Measurements from ENCODE around the gene FBN3.

FBN3 gene

GRCh38 chr19:8097681-8098567, 51.5 kb downstream of the FBN3 start:
- TF ChIP-seq TCF12 (IDR thresholded peaks at IDR 0.05; ENCODE audit: low read depth) (no peak), USF1 (IDR thresholded peaks at IDR 0.05) (no peak), TEAD4 (IDR thresholded peaks at IDR 0.05) (no peak), MAX (IDR thresholded peaks at IDR 0.05) (no peak), CREB1 (IDR thresholded peaks at IDR 0.05; ENCODE audit: low read depth) (no peak), CEBPB (IDR thresholded peaks at IDR 0.05) (no peak), EGR1 (IDR thresholded peaks at IDR 0.05) (no peak), RAD21 (IDR thresholded peaks at IDR 0.05; ENCODE audit: low read depth) (no peak), TAF1 (IDR thresholded peaks at IDR 0.05; ENCODE audit: low read depth) (no peak), REST (IDR thresholded peaks at IDR 0.05; ENCODE audit: low read depth) (no peak), YY1 (IDR thresholded peaks at IDR 0.05; ENCODE audit: low read depth) (no peak), ZBTB7A (IDR thresholded peaks at IDR 0.05; ENCODE audit: low read depth) (no peak), EP300 (IDR thresholded peaks at IDR 0.05; ENCODE audit: borderline replicate concordance) (no peak), NFIC (IDR thresholded peaks at IDR 0.05) (no peak), FOXM1 (IDR thresholded peaks at IDR 0.05; ENCODE audit: borderline replicate concordance, low read depth) (no peak)

- TF ChIP-seq REST (IDR thresholded peaks at IDR 0.05; ENCODE audit: low read depth) (no peak), RAD21 (IDR thresholded peaks at IDR 0.05; ENCODE audit: low read depth) (no peak), CREB1 (IDR thresholded peaks at IDR 0.05; ENCODE audit: low read depth) (no peak), CEBPB (IDR thresholded peaks at IDR 0.05) (no peak), TEAD4 (IDR thresholded peaks at IDR 0.05) (no peak), TAF1 (IDR thresholded peaks at IDR 0.05; ENCODE audit: low read depth) (no peak), EP300 (IDR thresholded peaks at IDR 0.05; ENCODE audit: borderline replicate concordance) (no peak), NFIC (IDR thresholded peaks at IDR 0.05) (no peak), MAX (IDR thresholded peaks at IDR 0.05) (no peak), FOXM1 (IDR thresholded peaks at IDR 0.05; ENCODE audit: borderline replicate concordance, low read depth) (no peak), ZBTB7A (IDR thresholded peaks at IDR 0.05; ENCODE audit: low read depth) (no peak), USF1 (IDR thresholded peaks at IDR 0.05) (no peak)
These were observed 52.2 kb downstream of the FBN3 start for GRCh38 chr19:8097198-8097597.

GRCh38 chr19:8096071-8096470, 53.3 kb downstream of the FBN3 start:
- TF ChIP-seq CEBPB (IDR thresholded peaks at IDR 0.05) (no peak), FOXM1 (IDR thresholded peaks at IDR 0.05; ENCODE audit: borderline replicate concordance, low read depth) (no peak), RAD21 (IDR thresholded peaks at IDR 0.05; ENCODE audit: low read depth) (no peak), USF1 (IDR thresholded peaks at IDR 0.05) (no peak), TCF12 (IDR thresholded peaks at IDR 0.05; ENCODE audit: low read depth) (no peak)

- no peak for TF ChIP-seq CREB1 (IDR thresholded peaks at IDR 0.05; ENCODE audit: low read depth)
- no peak for TF ChIP-seq TEAD4 (IDR thresholded peaks at IDR 0.05)
- no peak for TF ChIP-seq REST (IDR thresholded peaks at IDR 0.05; ENCODE audit: low read depth)
- no peak for TF ChIP-seq NFIC (IDR thresholded peaks at IDR 0.05)
- no peak for TF ChIP-seq EGR1 (IDR thresholded peaks at IDR 0.05)
- no peak for TF ChIP-seq RAD21 (IDR thresholded peaks at IDR 0.05; ENCODE audit: low read depth)
- no peak for TF ChIP-seq TAF1 (IDR thresholded peaks at IDR 0.05; ENCODE audit: low read depth)
- TF ChIP-seq TCF12 (IDR thresholded peaks at IDR 0.05; ENCODE audit: low read depth): no peak
- no peak for TF ChIP-seq USF1 (IDR thresholded peaks at IDR 0.05)
- no peak for TF ChIP-seq FOXM1 (IDR thresholded peaks at IDR 0.05; ENCODE audit: borderline replicate concordance, low read depth)
- TF ChIP-seq CEBPB (IDR thresholded peaks at IDR 0.05): no peak
- no peak for TF ChIP-seq YY1 (IDR thresholded peaks at IDR 0.05; ENCODE audit: low read depth)
- no peak for TF ChIP-seq MAX (IDR thresholded peaks at IDR 0.05)
These were observed 54.0 kb downstream of the FBN3 start for GRCh38 chr19:8095354-8095886.
